ENCODE data around the gene PRR35.

DNA sequence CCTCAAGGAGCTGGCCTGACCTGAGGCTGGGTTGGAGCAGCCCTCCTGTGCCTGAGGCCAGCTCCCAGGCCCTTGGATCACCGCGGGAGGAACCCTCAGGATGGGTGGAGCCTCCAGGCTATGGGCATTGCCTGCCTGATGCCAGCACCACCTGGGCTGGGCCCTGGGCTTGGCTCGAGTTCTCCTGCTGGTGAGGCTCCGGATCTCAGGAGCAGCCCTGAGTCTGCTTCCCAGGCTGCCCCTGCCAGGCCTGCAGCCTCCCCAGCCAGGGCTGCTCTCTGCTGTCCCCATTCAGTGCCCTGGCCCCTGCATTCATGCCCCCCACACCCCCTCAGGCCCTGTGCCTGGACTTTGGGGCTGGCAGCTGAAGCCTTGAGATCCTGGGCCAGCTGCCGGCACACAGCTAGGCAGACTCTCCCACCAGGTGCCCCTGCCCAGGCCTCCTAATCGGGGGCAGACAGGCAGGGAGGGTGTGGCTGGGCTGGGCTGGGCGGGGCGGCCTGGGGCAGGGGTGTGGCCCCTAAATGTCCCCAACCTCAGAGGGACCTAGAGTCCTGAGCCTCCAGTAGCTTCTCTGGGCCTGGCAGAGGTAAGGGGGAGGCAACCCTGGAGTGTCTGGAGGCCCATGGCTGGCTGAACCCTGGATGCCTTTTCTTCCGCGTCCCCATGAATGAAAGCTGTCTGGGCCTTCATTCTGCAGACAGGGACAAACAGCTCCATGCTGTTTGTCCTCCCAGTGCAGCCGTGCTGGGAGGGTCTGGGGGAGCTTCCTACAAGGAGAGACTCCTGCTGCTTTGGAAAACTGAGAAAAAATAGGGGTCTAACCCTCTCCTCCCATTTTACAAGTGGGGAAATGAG, 8.4 kb downstream of the PRR35 start:
- TF ChIP-seq FOXP2 (optimal IDR thresholded peaks at IDR 0.05; ENCODE audit: borderline replicate concordance, extremely low read depth, extremely low read length, insufficient read depth) (no peak), SIN3A (IDR thresholded peaks at IDR 0.05; ENCODE audit: borderline replicate concordance, insufficient read depth, low read length) (no peak), POLR2AphosphoS5 (IDR thresholded peaks at IDR 0.05; ENCODE audit: low read depth, low read length) (no peak), TAF1 (IDR thresholded peaks at IDR 0.05; ENCODE audit: borderline replicate concordance, insufficient read depth, low read length) (no peak)
